ENCODE data around the gene SARM1.
A peak's percentile ranks its signal among the peaks of the same experiment; 100 is the strongest.
"Not testable (repeated sequence)": the region's sequence is repeated elsewhere in the genome, so short reads cannot be mapped to it uniquely, and the experiment has no call there.

The SARM1 gene

GRCh38 chr17:28371245-28372202 lies at the start of gene SARM1:
SARM1 (plus strand) TSS chr17:28371694; CDS start chr17:28372033, 339 bp downstream.
- peak; percentile 86 for DNase-seq

GRCh38 chr17:28324267-28324745 lies 47.2 kb upstream of the SARM1 start:
- DNase-seq = no peak

GRCh38 chr17:28324781-28325180 lies 46.7 kb upstream of the SARM1 start:
- no peak for DNase-seq

- DNase-seq = no peak
Observed at GRCh38 chr17:28325211-28325610, 46.3 kb upstream of the SARM1 start.

GRCh38 chr17:28326114-28326513 lies 45.4 kb upstream of the SARM1 start:
- no peak for DNase-seq

- DNase-seq = peak; percentile 42
Observed at GRCh38 chr17:28327031-28327607, 44.4 kb upstream of the SARM1 start.

- DNase-seq = no peak
Observed at GRCh38 chr17:28327709-28328108, 43.8 kb upstream of the SARM1 start.

- DNase-seq = no peak
Observed at GRCh38 chr17:28328325-28328724, 43.2 kb upstream of the SARM1 start.

- no peak for DNase-seq
Observed at GRCh38 chr17:28330671-28331070, 40.8 kb upstream of the SARM1 start.

- DNase-seq = no peak
Observed at GRCh38 chr17:28331891-28332420, 39.5 kb upstream of the SARM1 start.

- no peak for DNase-seq
Observed at GRCh38 chr17:28333083-28333746, 38.3 kb upstream of the SARM1 start.

- DNase-seq = no peak
Observed at GRCh38 chr17:28334171-28334570, 37.3 kb upstream of the SARM1 start.

GRCh38 chr17:28334666-28335200 lies 36.8 kb upstream of the SARM1 start:
- DNase-seq = no peak

- peak; percentile 98 for DNase-seq
Observed at GRCh38 chr17:28335201-28335958, 36.1 kb upstream of the SARM1 start, which contains the start of the genes IFT20 and TNFAIP1. IFT20 (minus strand) TSS chr17:28335472; CDS start chr17:28331985, 3,487 bp downstream. TNFAIP1 (plus strand) TSS chr17:28335761; CDS start chr17:28339522, 3,761 bp downstream.

- DNase-seq = peak; percentile 35
Observed at GRCh38 chr17:28335959-28336871, 35.3 kb upstream of the SARM1 start.

GRCh38 chr17:28338056-28338768 lies 33.3 kb upstream of the SARM1 start:
- no peak for DNase-seq

GRCh38 chr17:28338769-28339212 lies 32.7 kb upstream of the SARM1 start:
- not testable (repeated sequence) for DNase-seq

- no peak for DNase-seq
Observed at GRCh38 chr17:28339431-28339830, 32.1 kb upstream of the SARM1 start.

- no peak for DNase-seq
Observed at GRCh38 chr17:28340374-28340773, 31.1 kb upstream of the SARM1 start.

- DNase-seq = no peak
Observed at GRCh38 chr17:28341516-28341915, 30.0 kb upstream of the SARM1 start.
